Smooth muscle cell of the umbilical artery (primary cell): ENCODE measurements around the gene TRIM46. TPM values are rescaled to one million over a fixed set of nuclear protein-coding genes. Genes with fewer than 3 reads are reported as not detected.

Experiments
- total RNA-seq: library from RNA; depleted of rRNA; stranded (reverse); fragments of >200 nt; gene quantifications from 2 replicates; pipeline ENCODE4 v1.2.3, GENCODE V29; 2014

TRIM46 gene
- 5.6 and 10.7 TPM in 2 replicates for total RNA-seq

GRCh38 chr1:155173478-155174323, at the start of gene TRIM46:
TRIM46 (plus strand) TSS chr1:155173849; CDS start chr1:155173967, 118 bp downstream.

DNA sequence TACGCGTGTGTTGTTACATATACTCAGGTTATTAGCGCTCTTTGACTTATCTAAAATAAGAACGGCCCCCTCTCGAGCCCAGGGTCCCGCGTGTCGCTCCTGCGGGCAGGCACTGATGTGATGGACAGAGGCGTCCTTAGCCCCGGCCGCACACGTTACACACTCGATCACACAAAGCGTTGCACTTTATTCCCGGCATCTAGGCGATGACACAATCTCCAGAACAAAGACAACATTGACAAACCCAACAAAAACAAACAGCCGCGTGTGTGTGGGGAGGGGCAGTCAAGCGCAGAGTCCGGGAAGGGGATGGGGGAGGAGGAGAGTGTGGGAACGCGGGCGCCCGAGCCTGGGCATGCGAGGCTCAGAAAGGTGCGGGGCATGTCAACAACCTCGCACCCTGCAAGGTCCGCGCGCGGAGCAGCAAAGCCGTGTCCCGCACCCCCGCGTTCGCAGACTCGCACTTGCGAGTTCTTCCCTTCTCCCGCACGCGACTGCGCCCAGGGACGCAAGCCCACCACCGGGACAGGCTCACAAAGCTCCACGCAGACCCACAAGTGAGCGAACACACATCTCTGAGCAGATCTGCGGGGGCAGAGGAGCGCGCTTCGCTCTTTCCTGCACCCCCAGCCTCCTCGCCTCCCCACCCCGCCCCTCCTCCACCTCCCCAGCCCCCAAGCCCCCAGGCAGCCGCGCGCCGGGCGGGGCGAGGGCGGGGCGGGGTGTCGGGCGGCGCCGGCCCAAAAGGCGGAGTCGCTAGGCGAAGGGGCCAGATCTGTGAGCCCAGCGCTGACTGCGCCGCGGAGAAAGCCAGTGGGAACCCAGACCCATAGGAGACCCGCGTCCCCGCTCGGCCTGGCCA, 46.3 kb upstream of the TRIM46 start, which contains the start of gene EFNA1:
Gene EFNA1, plus strand, starts transcription at position 772 of the 862 bp plus-strand sequence. CDS start 102 bp downstream, outside the sequence.

DNA sequence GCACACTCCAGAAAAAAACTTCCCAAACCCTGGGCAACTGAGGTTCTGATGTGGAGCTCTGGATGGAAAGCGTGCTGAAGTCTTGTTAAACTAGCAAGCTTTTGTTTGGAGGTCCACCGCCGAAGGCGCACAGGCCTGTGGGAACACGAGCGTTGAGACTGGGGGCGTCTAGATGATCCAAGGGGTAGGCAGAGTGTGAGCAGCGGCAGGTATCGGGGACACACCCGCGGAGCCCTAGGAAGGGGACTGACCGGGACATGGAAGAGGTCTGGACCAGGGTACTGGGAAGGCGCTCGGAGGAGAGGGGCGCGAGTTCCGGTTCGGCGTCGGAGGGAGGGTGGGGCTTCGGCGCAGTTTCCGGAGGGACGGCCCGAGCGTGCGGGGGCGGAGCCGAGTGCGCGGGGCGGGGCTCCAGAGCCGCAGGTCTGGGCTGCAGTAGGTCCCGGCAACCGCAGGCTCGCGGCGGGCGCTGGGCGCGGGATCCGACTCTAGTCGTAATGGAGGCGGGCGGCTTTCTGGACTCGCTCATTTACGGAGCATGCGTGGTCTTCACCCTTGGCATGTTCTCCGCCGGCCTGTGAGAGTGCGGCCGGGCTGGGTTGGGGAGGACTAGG, 38.1 kb upstream of the TRIM46 start, which contains the start of gene SLC50A1:
Gene SLC50A1, plus strand, starts transcription at position 438 of the 614 bp plus-strand sequence. Its CDS starts 60 bp downstream, at position 498.

GRCh38 chr1:155139895-155140629, 33.6 kb upstream of the TRIM46 start, which contains the start of gene DPM3:
DPM3 (minus strand) TSS chr1:155140531; CDS start chr1:155140240, 291 bp downstream.

DNA sequence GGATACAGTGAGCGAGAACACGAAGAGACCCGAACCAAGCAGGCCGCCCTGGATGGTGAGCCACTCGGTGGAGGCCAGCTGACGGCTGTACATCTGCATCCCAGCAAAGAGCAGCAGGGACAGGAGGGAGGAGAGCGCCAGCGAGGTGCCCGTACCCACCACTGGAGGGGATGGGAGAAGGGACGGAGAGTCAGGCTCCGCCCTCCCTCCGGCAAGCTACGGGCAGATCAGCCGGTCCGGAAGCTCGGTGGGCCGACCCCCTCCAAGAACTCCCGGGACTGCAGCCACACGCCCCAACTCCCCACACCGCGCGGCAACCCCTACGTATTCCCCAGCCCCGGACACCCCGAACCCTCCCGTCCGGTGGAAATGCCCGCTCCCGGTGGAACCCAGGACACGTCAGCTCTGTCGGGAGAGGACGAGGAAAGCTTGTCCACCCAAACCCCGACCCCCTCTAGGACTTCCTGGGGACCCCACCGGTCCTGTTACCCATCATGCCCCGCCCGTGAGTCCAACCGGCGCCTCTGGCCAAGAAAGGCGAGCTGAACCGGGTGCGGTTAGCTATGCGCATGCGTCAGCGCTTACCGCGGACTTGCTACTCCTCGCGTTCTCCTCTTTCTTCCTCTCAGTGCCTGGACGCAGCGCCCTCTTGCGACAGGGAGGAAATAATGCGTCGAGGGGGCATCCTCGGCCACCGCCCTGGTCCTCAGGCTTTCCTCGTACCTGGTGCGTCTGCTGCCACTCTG, 744 bp upstream of the TRIM46 start, which contains the start of gene KRTCAP2:
Gene KRTCAP2, minus strand, starts transcription at position 573 of the 746 bp plus-strand sequence. Its CDS starts 80 bp downstream, at position 493.

DNA sequence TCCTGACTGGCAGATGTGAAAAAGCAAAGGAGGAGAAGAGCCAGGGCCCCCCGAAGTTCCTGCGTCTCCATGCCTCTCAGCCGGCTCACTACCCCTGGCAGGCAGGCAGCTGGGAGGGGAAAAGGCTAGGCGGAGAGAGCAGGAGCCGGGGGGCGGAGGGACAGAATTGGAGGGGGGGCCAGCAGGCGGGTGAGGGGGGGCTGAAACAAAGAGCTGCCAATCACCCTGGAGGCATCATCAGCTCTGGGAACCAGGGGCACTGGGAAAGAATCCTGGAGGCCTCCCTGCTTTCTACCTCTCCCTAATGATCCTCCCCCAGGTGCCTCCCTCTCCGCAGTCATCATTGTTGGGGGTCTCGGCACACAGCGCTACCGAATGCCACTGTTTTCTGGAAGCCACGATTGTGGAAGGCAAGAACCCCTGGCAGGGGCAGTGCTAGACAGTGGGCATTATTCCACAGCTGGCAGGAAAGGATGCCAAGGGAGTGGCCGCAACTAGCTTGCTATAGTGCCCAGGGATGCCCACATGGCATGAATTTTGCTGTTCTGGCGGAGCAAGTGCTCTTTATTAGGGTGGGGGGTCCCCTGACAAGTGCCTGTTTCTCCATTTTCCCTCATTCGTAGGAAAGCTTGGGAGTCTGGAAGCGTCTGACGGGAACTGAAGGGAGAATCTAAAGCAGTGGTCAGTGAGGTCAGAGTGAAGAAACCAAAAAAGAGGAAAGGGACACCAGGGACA, 34.3 kb downstream of the TRIM46 start, which contains the start of gene THBS3:
Gene THBS3, minus strand, starts transcription at position 92 of the 735 bp plus-strand sequence. Its CDS starts 21 bp downstream, at position 71.

GRCh38 chr1:155208541-155209311, 35.1 kb downstream of the TRIM46 start, which contains the start of gene MTX1:
MTX1 (plus strand) TSS chr1:155208695; CDS start chr1:155208805, 110 bp downstream.

Other genes with a start within 250 kb of the TRIM46 start
- 4.2 and 4.4 TPM in 2 replicates for gene PMVK, start 237.1 kb upstream of the TRIM46 start, total RNA-seq
- 87.2 and 138 TPM in 2 replicates for gene PBXIP1, start 217.8 kb upstream of the TRIM46 start, total RNA-seq
- 5.9 and 9.4 TPM in 2 replicates for gene PYGO2, start 212.1 kb upstream of the TRIM46 start, total RNA-seq
- 249 and 465 TPM in 2 replicates for gene SHC1, start 203.1 kb upstream of the TRIM46 start, total RNA-seq
- gene CKS1B, start 199.2 kb upstream of the TRIM46 start, total RNA-seq = 30.3 and 48.5 TPM in 2 replicates
- 15.1 and 18.9 TPM in 2 replicates for gene FLAD1, start 190.5 kb upstream of the TRIM46 start, total RNA-seq
- not detected in 2 replicates for gene LENEP, start 180.3 kb upstream of the TRIM46 start, total RNA-seq
- 16.0 and 19.7 TPM in 2 replicates for gene ZBTB7B, start 171.0 kb upstream of the TRIM46 start, total RNA-seq
- gene DCST2, start 140.1 kb upstream of the TRIM46 start, total RNA-seq = not detected in 2 replicates
- not detected in 2 replicates for gene DCST1, start 140.0 kb upstream of the TRIM46 start, total RNA-seq
- 61.5 and 108 TPM in 2 replicates for gene ADAM15, start 122.5 kb upstream of the TRIM46 start, total RNA-seq
- gene EFNA4, start 110.1 kb upstream of the TRIM46 start, total RNA-seq = 4.8 and 5.9 TPM in 2 replicates
- gene EFNA3, start 95.0 kb upstream of the TRIM46 start, total RNA-seq = 1.8 and 2.7 TPM in 2 replicates
- 0.37 TPM in 1 of 2 replicates, not detected in the other for gene EFNA1, start 46.0 kb upstream of the TRIM46 start, total RNA-seq
- gene SLC50A1, start 38.0 kb upstream of the TRIM46 start, total RNA-seq = 18.9 and 30.6 TPM in 2 replicates
- 11.4 and 61.5 TPM in 2 replicates for gene DPM3, start 33.3 kb upstream of the TRIM46 start, total RNA-seq
- gene KRTCAP2, start 545 bp upstream of the TRIM46 start, total RNA-seq = 68.0 and 136 TPM in 2 replicates
- 23.8 and 35.9 TPM in 2 replicates for gene THBS3, start 34.0 kb downstream of the TRIM46 start, total RNA-seq
- gene MTX1, start 34.8 kb downstream of the TRIM46 start, total RNA-seq = 38.0 and 43.1 TPM in 2 replicates
- gene ENTREP3, start 81.6 kb downstream of the TRIM46 start, total RNA-seq = 10.7 and 16.5 TPM in 2 replicates
- gene SCAMP3, start 88.5 kb downstream of the TRIM46 start, total RNA-seq = 33.3 and 43.0 TPM in 2 replicates
- gene CLK2, start 99.7 kb downstream of the TRIM46 start, total RNA-seq = 23.8 and 32.3 TPM in 2 replicates
- gene HCN3, start 103.6 kb downstream of the TRIM46 start, total RNA-seq = 0.69 and 1.2 TPM in 2 replicates
- not detected in 2 replicates for gene PKLR, start 127.6 kb downstream of the TRIM46 start, total RNA-seq
- 195 and 251 TPM in 2 replicates for gene FDPS, start 135.0 kb downstream of the TRIM46 start, total RNA-seq
- 10.4 and 19.1 TPM in 2 replicates for gene RUSC1, start 147.0 kb downstream of the TRIM46 start, total RNA-seq